Central memory CD8-positive, alpha-beta T cell (primary cell): ENCODE data around the gene BHLHE41.

Source experiments
- ATAC-seq: fragments of 150-1000 bp; cut with Tn5 transposase; replicated peaks from 2 replicates; pipeline ENCODE4 v1.10.0; 2022; ENCODE audit warnings: mild to moderate bottlenecking, moderate FRiP score, moderate number of reproducible peaks; ENCODE audit not compliant: poor library complexity, severe bottlenecking; ENCODE audit errors: extremely low read depth
- DNase-seq, 2 donors: peaks; one replicate each; pipeline ENCODE4 v3.0.0; 2021; ENCODE audit warnings: low spot score in 2 of 2
- H3K27ac Mint-ChIP-seq: one replicate; pipeline ENCODE4 v1.8.0; 2022; ENCODE audit warnings: low read depth, mild to moderate bottlenecking, moderate library complexity, mixed read lengths
- H3K27me3 Mint-ChIP-seq: one replicate; pipeline ENCODE4 v1.8.0; 2022; ENCODE audit warnings: mixed read lengths
- H3K36me3 Mint-ChIP-seq: one replicate; pipeline ENCODE4 v1.8.0; 2022; ENCODE audit warnings: mild to moderate bottlenecking, moderate library complexity, mixed read lengths; ENCODE audit not compliant: insufficient read depth
- H3K4me1 Mint-ChIP-seq: one replicate; pipeline ENCODE4 v1.8.0; 2022; ENCODE audit warnings: mixed read lengths
- H3K4me3 Mint-ChIP-seq: one replicate; pipeline ENCODE4 v1.8.0; 2022; ENCODE audit warnings: mild to moderate bottlenecking, moderate library complexity, mixed read lengths
- H3K9me3 Mint-ChIP-seq: one replicate; pipeline ENCODE4 v1.8.0; 2022; ENCODE audit warnings: mixed read lengths

BHLHE41 gene

GRCh38 chr12:26119391-26119989 lies 5.3 kb downstream of the BHLHE41 start:
- Mint-ChIP-seq H3K27ac (no peak overlapping the region), H3K4me1 (peaks cover 19% of the 10 kb centered on the region), H3K4me3 (no peak overlapping the region), H3K36me3 (peaks cover 1% of the 10 kb centered on the region), H3K9me3 (no peaks in the 10 kb centered on the region), H3K27me3 (peaks cover 91% of the 10 kb centered on the region)
- ATAC-seq (no peak), DNase-seq (no peak)

- H3K4me3 Mint-ChIP-seq = no peak overlapping the region
- no peak overlapping the region for H3K27ac Mint-ChIP-seq
- H3K4me1 Mint-ChIP-seq = peaks cover 19% of the 10 kb centered on the region
- DNase-seq (no peak), ATAC-seq (no peak)
- peaks cover 7% of the 10 kb centered on the region for H3K36me3 Mint-ChIP-seq
- peaks cover 91% of the 10 kb centered on the region for H3K27me3 Mint-ChIP-seq
- no peaks in the 10 kb centered on the region for H3K9me3 Mint-ChIP-seq
Observed at GRCh38 chr12:26118308-26118707, 6.5 kb downstream of the BHLHE41 start.

GRCh38 chr12:26116829-26117715 lies 7.8 kb downstream of the BHLHE41 start:
- DNase-seq (no peak), ATAC-seq (no peak)
- no peak overlapping the region for H3K27ac Mint-ChIP-seq
- peaks cover 94% of the 10 kb centered on the region for H3K27me3 Mint-ChIP-seq
- H3K36me3 Mint-ChIP-seq = peaks cover 9% of the 10 kb centered on the region
- H3K4me1 Mint-ChIP-seq = peaks cover 14% of the 10 kb centered on the region
- no peak overlapping the region for H3K4me3 Mint-ChIP-seq
- no peaks in the 10 kb centered on the region for H3K9me3 Mint-ChIP-seq

- Mint-ChIP-seq H3K9me3 (no peaks in the 10 kb centered on the region), H3K4me3 (peak overlapping the region; percentile 77), H3K36me3 (peaks cover 8% of the 10 kb centered on the region), H3K27me3 (peaks cover 92% of the 10 kb centered on the region), H3K4me1 (peaks cover 6% of the 10 kb centered on the region), H3K27ac (no peak overlapping the region)
- DNase-seq (no peak), ATAC-seq (no peak)
Observed at GRCh38 chr12:26114720-26115401, 10.0 kb downstream of the BHLHE41 start.

- H3K4me3 Mint-ChIP-seq = peak overlapping the region; percentile 77
- peaks cover 8% of the 10 kb centered on the region for H3K36me3 Mint-ChIP-seq
- ATAC-seq = peak; percentile 72
- no peaks in the 10 kb centered on the region for H3K9me3 Mint-ChIP-seq
- H3K27me3 Mint-ChIP-seq = peaks cover 92% of the 10 kb centered on the region
- H3K4me1 Mint-ChIP-seq = peaks cover 6% of the 10 kb centered on the region
- DNase-seq = no peak
- no peak overlapping the region for H3K27ac Mint-ChIP-seq
Observed at GRCh38 chr12:26113853-26114719, 10.8 kb downstream of the BHLHE41 start.

GRCh38 chr12:26113181-26113654 lies 11.6 kb downstream of the BHLHE41 start:
- H3K9me3 Mint-ChIP-seq = no peaks in the 10 kb centered on the region
- peaks cover 8% of the 10 kb centered on the region for H3K36me3 Mint-ChIP-seq

GRCh38 chr12:26112703-26113147 lies 12.1 kb downstream of the BHLHE41 start:
- no peak for ATAC-seq
- H3K4me1 Mint-ChIP-seq = peaks cover 6% of the 10 kb centered on the region
- DNase-seq = no peak
- H3K36me3 Mint-ChIP-seq = peaks cover 8% of the 10 kb centered on the region
- H3K27me3 Mint-ChIP-seq = peaks cover 92% of the 10 kb centered on the region
- H3K27ac Mint-ChIP-seq = no peak overlapping the region
- H3K4me3 Mint-ChIP-seq = peak overlapping the region; percentile 77
- H3K9me3 Mint-ChIP-seq = no peaks in the 10 kb centered on the region

More at GRCh38 chr12:26113181-26113654, 11.6 kb downstream of the BHLHE41 start:
- ATAC-seq (no peak), DNase-seq (no peak)
- Mint-ChIP-seq H3K27me3 (peaks cover 92% of the 10 kb centered on the region), H3K4me3 (peak overlapping the region; percentile 77), H3K4me1 (peaks cover 6% of the 10 kb centered on the region), H3K27ac (no peak overlapping the region)

- H3K4me3 Mint-ChIP-seq = peak overlapping the region; percentile 77
- peaks cover 93% of the 10 kb centered on the region for H3K27me3 Mint-ChIP-seq
- H3K4me1 Mint-ChIP-seq = peaks cover 6% of the 10 kb centered on the region
Observed at GRCh38 chr12:26112232-26112631, 12.6 kb downstream of the BHLHE41 start.

GRCh38 chr12:26109343-26109881 lies 15.4 kb downstream of the BHLHE41 start:
- no peak overlapping the region for H3K4me3 Mint-ChIP-seq
- H3K36me3 Mint-ChIP-seq = peaks cover 8% of the 10 kb centered on the region
- ATAC-seq (no peak), DNase-seq (no peak)
- H3K4me1 Mint-ChIP-seq = peaks cover 6% of the 10 kb centered on the region
- peaks cover 88% of the 10 kb centered on the region for H3K27me3 Mint-ChIP-seq
- no peak overlapping the region for H3K27ac Mint-ChIP-seq
- no peaks in the 10 kb centered on the region for H3K9me3 Mint-ChIP-seq

More at GRCh38 chr12:26112232-26112631, 12.6 kb downstream of the BHLHE41 start:
- DNase-seq (no peak), ATAC-seq (no peak)
- no peak overlapping the region for H3K27ac Mint-ChIP-seq
- H3K36me3 Mint-ChIP-seq = peaks cover 8% of the 10 kb centered on the region
- H3K9me3 Mint-ChIP-seq = no peaks in the 10 kb centered on the region

- DNase-seq = no peak
- ATAC-seq = no peak
- Mint-ChIP-seq H3K4me3 (no peak overlapping the region), H3K27ac (no peak overlapping the region), H3K36me3 (peaks cover 6% of the 10 kb centered on the region), H3K9me3 (no peaks in the 10 kb centered on the region), H3K27me3 (peaks cover 90% of the 10 kb centered on the region), H3K4me1 (peaks cover 6% of the 10 kb centered on the region)
Observed at GRCh38 chr12:26108915-26109314, 15.9 kb downstream of the BHLHE41 start.

- no peaks in the 10 kb centered on the region for H3K36me3 Mint-ChIP-seq
- no peak for DNase-seq
- H3K4me1 Mint-ChIP-seq = no peaks in the 10 kb centered on the region
- H3K27me3 Mint-ChIP-seq = peaks cover 83% of the 10 kb centered on the region
- ATAC-seq = no peak
- H3K4me3 Mint-ChIP-seq = no peak overlapping the region
- no peak overlapping the region for H3K27ac Mint-ChIP-seq
- H3K9me3 Mint-ChIP-seq = no peaks in the 10 kb centered on the region
Observed at GRCh38 chr12:26106347-26106746, 18.5 kb downstream of the BHLHE41 start.
